ENCODE data around the gene RAB22A.

The RAB22A gene

DNA sequence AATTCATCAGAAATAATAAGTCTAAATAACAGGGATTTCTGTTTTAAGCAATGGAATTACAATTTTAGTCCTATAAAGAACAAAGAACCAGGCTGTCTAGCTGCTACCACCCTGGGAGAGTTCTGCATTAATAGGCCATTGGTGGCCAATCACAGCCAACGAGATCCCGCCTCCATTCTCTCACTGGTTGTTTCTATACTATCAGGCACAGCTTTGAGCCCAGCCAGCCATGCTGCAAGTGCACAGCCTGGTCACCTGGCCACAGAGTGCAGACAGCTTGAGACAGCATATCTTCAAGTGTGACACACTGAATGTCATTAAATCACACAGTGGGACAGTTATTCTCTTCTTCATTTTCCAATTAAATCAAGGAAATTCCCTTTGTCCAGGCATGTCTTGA, 16.1 kb upstream of the RAB22A start:
- Mint-ChIP-seq H3K27ac (no peak overlapping the region), H3K4me3 (no peak overlapping the region), H3K9me3 (no peaks in the 10 kb centered on the region), H3K27me3 (no peaks in the 10 kb centered on the region), H3K4me1 (peaks cover 6% of the 10 kb centered on the region)
- no peak for ATAC-seq
- DNase-seq, result no peak

DNA sequence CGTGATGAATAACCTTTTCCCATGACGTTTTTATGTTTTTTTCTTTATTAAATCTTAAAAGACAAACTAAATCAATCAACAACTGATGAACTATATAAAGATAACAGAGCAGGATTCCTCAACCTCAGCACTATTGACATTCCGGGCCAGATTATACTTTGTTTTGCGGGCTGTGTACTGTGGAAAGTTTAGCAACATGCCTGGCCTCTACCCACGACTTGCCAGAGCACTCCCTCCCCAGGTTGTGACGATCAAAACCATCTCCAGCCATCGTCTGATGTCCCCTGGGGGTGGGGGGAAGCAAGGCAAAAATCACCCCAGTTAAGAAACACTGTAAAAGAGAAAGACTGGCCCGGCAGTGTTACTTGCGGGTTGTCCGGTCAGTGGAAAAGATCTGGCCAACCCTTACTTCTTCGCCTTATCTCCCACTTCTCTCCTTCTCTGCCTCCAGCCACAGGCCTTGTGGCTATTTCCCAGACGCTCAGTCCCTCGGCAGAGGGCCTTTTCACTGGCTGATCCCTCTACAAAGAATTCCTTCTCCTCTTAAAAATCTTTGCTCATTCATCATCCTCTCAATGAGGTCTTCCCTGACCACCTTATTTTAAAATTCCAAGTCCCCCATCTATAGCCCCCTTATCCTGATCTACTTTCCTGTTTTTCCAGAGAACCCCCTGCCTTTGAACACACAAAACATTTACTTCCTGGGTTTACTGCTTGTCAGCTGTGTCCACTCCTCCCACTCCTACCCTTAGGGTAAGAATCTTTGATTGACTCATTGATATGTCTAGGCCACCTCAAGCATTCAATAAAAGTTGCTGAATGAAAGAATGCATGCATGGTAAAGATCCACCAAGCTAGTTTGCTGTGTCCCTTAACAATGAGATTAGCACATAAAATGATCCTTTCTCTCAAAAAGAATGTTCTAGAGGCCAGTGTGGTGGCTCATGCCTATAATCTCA, 14.7 kb upstream of the RAB22A start:
- no peaks in the 10 kb centered on the region for H3K9me3 Mint-ChIP-seq
- H3K27ac Mint-ChIP-seq, result no peak overlapping the region
- H3K4me1 Mint-ChIP-seq, result peaks cover 6% of the 10 kb centered on the region
- no peaks in the 10 kb centered on the region for H3K27me3 Mint-ChIP-seq
- H3K4me3 Mint-ChIP-seq, result no peak overlapping the region
- ATAC-seq (no peak), DNase-seq (no peak)

DNA sequence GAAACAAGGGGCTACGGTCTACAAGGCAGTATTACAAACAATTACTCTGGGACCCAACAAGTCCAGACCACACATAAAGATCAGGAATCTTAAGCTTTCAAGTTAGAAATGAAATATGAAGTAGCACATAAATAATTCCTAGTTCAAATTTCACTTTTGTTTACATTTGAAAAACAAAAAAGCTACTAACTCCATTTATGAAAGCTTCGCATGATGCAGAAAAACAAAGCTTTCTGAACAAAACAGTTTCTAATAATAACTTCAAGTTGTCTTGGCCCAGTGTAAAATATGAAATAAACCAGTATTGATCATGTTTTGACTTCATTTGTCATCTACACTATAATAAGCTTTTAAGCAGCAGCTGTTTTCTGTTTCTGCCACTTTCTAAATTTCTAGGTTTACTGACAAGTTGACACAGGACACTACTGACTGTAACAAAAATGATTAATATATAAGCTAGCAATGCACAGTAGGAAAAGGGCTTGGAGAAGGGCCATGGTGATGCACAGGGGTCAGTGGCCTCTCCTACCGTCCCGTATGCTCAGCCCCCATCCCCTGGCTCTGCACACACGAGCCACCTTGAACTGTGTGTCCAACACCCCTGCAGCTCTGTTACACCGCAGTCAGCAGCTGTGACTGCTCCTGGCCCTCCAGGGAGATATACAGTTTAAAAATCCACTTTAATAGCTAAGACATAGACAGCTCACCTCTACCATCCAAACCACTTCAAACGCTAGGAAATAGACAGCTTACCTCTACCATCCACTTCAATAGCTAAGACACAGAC, 13.3 kb upstream of the RAB22A start:
- no peaks in the 10 kb centered on the region for H3K9me3 Mint-ChIP-seq
- no peak for DNase-seq
- no peak for ATAC-seq
- H3K27me3 Mint-ChIP-seq, result no peaks in the 10 kb centered on the region
- peaks cover 6% of the 10 kb centered on the region for H3K4me1 Mint-ChIP-seq
- no peak overlapping the region for H3K4me3 Mint-ChIP-seq
- no peak overlapping the region for H3K27ac Mint-ChIP-seq

DNA sequence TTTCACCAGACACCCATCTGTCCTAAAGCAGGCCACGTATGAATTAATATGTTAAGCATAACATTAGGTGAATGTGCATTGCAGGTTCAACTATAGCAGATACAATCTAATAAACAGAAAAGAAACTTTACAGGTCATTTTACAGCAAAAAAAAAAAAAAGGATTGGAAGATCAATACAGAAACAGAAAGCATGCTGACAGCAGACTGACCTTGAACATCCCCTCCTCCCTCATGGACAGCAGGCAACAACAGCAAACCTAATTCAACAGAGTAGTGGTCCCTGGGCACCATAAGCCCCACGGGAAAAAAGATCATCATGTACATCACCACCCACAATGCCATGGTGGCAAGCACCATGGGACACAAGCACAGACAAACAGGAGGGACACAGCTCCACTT, 12.1 kb upstream of the RAB22A start:
- DNase-seq (no peak), ATAC-seq (no peak)
- H3K27me3 Mint-ChIP-seq, result no peaks in the 10 kb centered on the region
- H3K4me1 Mint-ChIP-seq, result peaks cover 15% of the 10 kb centered on the region
- H3K9me3 Mint-ChIP-seq, result no peaks in the 10 kb centered on the region
- H3K27ac Mint-ChIP-seq, result peak overlapping the region in 1 of 2 donors; percentile 34
- H3K4me3 Mint-ChIP-seq, result no peak overlapping the region

DNA sequence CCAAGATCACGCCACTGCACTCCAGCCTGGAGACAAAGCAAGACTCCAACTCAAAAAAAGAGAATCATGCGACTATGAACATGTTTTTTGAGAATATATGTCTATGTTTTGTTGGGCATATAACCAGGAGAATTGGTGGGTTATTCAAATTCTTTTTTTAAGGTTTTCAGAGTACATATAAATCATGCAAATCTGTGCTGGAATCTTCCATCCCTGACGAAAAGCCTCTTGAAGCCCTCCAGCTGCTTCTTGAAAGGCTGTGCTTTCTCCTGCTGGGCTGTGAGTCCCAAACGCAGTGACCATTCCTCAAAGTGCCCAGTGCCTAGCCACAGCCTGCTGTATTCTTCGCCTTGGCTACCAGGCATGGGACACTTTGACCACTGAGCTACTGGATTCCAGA, 9.2 kb upstream of the RAB22A start:
- DNase-seq (no peak), ATAC-seq (no peak)
- peaks cover 0 to 8% of the 10 kb centered on the region in 2 donors for H3K9me3 Mint-ChIP-seq
- no peak overlapping the region for H3K4me3 Mint-ChIP-seq
- peaks cover 32% of the 10 kb centered on the region for H3K4me1 Mint-ChIP-seq
- no peak overlapping the region for H3K27ac Mint-ChIP-seq
- no peaks in the 10 kb centered on the region for H3K27me3 Mint-ChIP-seq

DNA sequence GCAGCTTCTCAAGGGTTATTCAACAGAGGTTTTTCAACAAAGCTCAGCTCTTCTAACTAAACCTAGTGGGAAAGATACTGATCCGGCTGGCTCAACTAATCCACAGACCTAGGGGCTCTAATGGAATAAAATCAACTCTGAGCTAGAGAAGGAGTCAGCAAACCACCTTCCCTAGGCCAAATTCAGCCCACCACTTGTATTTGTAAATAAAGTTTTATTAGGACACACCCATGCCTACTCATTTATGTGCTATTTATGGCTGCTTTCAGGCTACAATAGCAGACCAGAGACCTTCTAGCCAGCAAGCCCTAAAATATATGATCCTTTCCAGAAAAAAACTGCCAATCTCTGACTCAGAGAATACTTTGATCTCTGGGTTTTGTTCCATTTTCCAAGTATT, 6.0 kb upstream of the RAB22A start:
- Mint-ChIP-seq H3K4me1 (peaks cover 58% of the 10 kb centered on the region), H3K27ac (no peak overlapping the region), H3K4me3 (no peak overlapping the region), H3K9me3 (peaks cover 0 to 8% of the 10 kb centered on the region in 2 donors), H3K27me3 (no peaks in the 10 kb centered on the region)
- ATAC-seq (no peak), DNase-seq (no peak)

DNA sequence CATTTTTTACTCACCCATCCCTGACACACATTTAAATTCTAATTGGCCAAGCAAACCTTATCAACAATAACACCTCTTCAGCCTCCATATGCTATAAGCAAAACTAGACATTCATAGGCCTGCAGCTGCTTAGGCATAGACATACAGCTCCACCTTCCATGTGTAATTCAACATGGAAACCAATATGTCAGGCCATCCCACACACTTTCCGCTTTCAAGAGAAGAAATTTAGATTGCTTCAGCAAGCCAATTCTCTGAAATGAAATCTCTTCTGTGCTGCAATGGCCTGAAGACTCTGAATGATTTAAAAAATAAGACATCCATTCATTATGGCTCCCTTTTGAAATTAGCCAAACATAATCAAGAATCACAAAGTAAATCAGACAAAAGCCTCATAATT, 4.5 kb upstream of the RAB22A start:
- Mint-ChIP-seq H3K4me3 (peak overlapping the region in 1 of 2 donors; percentile 8), H3K27ac (no peak overlapping the region), H3K27me3 (no peaks in the 10 kb centered on the region), H3K4me1 (peaks cover 58% of the 10 kb centered on the region), H3K9me3 (peaks cover 0 to 8% of the 10 kb centered on the region in 2 donors)
- DNase-seq (no peak), ATAC-seq (no peak)

DNA sequence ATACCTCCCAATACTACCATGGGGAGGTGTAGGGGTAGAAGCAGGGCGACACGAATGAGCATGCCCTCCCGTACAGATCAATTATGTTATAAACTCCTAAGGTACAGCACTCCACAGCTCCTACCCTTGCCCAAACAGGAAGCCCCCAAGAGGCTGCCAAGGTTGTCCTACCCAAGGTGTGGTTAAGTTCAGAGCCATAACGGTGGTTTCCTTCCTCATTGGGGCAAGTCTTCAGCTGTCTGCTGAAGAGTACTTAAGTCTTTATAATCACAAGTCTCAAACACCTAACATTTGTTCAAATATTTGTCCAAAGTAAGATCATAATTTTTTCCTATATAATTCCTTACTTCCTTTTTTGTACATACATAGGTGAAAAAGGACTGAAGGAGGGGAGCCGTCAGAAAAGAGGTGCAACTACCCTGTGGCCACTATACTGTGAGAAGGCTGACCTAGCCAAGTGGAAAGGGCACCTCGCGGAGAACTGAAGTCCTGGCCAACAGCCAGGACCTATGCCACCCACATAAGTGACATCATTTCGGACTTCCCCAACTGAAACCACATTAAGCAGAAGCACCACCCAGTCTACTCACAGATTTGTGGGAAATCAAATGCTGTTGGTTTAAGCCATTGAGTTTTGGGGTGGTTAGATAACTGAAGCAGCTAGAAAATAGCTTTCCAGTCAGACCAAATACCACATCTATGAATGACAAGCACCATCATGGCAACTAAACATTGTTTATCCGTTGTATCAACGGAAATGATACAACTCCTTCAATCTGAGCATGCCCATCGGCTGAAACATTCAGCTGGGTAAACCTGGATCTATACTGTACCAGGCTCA, 2.9 kb upstream of the RAB22A start:
- Mint-ChIP-seq H3K27me3 (no peaks in the 10 kb centered on the region), H3K9me3 (peaks cover 0 to 8% of the 10 kb centered on the region in 2 donors), H3K4me1 (peaks cover 60% of the 10 kb centered on the region), H3K27ac (peak overlapping the region; percentile 95 to 96), H3K4me3 (peak overlapping the region; percentile 78 to 88)
- ATAC-seq (peak; percentile 91), DNase-seq (peak; percentile 76 to 88)

DNA sequence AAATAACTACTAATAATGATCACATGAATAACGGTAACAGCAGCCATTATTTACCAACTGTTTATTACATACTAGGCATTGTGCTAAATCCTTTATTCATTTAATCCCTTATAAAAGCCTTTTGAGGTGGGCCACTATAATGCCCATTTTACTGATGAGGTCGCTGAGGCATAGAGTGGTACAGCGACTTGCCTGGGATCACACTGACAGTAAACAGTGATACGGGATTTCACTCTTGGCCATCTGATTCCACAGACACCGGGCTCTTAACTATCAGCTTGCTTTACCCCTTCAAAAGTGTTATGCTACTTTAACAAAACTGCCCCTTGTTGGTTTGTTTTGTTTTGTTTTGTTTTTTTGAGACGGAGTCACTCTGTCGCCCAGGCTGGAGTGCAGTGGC, 2.2 kb upstream of the RAB22A start:
- H3K4me1 Mint-ChIP-seq, result peaks cover 56% of the 10 kb centered on the region

DNA sequence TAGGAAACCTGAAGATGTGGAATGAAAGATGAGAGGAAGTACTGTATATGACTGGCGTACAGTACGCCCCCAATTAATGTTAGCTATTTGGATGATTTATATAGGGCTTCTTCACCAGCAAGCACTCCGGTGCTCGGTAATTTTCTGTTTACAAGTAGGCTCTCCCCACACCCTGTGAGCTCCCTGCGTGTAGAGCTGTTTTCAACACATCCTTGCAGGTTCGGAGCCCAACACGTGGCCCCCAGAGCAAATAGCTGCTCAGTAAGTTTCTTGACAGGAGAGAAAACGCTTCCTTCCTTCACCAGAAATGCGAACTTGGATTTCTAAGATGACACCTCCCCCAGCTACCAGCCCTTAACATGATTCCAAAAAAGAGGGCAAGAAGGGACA, 1.2 kb upstream of the RAB22A start:
- peak in 1 of 2 donors; percentile 16 for DNase-seq
- H3K4me1 Mint-ChIP-seq, result peaks cover 55% of the 10 kb centered on the region
- no peaks in the 10 kb centered on the region for H3K27me3 Mint-ChIP-seq
- H3K4me3 Mint-ChIP-seq, result peak overlapping the region; percentile 78 to 88
- H3K27ac Mint-ChIP-seq, result peak overlapping the region; percentile 95 to 96
- ATAC-seq, result no peak
- peaks cover 0 to 8% of the 10 kb centered on the region in 2 donors for H3K9me3 Mint-ChIP-seq

More for the DNA sequence above, 2.2 kb upstream of the RAB22A start:
- peak overlapping the region; percentile 78 to 88 for H3K4me3 Mint-ChIP-seq
- ATAC-seq (peak; percentile 3), DNase-seq (no peak)
- H3K9me3 Mint-ChIP-seq, result peaks cover 0 to 8% of the 10 kb centered on the region in 2 donors
- H3K27ac Mint-ChIP-seq, result peak overlapping the region; percentile 95 to 96
- no peaks in the 10 kb centered on the region for H3K27me3 Mint-ChIP-seq

DNA sequence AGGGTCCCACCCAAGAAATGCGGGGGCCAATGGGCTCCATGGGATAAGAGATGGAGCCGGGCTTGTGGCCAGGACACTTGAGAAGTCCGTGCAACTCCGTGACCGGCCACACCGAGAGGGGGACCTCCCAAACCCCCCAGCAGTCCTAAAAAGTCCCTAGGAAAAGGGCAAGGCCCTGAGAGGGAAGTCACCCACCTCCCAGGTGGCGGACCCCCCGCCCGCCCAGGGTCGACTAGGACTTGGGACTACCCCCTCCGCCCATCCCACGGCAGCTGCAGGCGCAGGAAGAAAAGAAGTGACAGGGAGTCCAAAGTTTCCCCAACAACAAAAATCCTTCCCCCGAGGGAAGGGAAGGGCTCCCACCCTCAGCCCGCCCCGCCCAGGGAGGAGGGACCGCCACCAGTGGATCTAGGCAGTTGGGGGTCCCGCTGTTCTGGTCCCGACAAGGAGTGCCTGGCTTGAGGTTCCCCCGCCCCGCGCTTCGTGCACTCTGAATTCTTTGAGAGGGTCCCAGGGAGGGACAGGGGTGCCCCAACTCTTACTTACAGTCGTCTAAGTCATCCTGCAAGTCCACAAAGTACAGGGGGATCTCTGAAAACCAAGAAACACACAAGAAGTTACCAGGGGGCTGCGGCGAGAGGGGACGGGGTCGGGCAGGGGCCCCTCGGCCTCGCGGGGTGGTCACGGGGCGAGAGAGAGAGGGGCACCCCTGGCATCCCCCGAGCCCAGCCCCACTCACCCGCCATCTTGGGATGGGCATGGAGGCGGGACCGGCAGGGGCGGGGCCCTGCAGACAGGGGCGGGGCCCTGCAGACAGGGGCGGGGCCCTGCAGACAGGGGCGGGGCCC, 611 bp upstream of the RAB22A start:
- peak; percentile 72 to 77 for DNase-seq
- Mint-ChIP-seq H3K9me3 (peaks cover 0 to 8% of the 10 kb centered on the region in 2 donors), H3K27ac (peak overlapping the region; percentile 93 to 96), H3K4me3 (peak overlapping the region; percentile 78 to 88), H3K4me1 (peaks cover 61% of the 10 kb centered on the region), H3K27me3 (no peaks in the 10 kb centered on the region)
- ATAC-seq, result peak; percentile 33

DNA sequence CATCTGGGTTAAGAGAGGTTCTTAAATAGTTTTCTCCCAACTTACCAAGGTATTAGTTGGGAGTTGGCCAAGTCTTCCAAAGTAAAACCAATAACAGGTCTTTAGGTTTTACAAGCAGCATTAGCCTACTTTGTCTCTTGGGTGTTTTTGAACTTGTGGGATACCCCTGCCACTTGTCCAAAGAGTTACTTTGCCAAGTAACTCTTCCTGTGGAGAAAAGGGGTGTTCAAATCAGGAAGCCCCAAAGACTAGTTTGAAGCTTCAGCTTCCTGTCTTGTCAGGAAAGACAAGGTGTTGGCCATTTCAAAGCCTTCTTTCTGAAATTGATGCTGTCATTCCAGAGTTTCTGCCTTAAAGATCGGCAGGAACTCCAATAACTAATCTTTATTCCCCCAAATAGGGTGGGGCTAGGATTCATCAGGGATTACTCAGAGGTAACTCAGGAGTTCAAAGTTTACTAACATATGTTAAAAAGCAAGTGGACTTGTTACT, 822 bp downstream of the RAB22A start:
- ATAC-seq (no peak), DNase-seq (no peak)
- Mint-ChIP-seq H3K4me1 (peaks cover 67% of the 10 kb centered on the region), H3K9me3 (no peaks in the 10 kb centered on the region), H3K27me3 (no peaks in the 10 kb centered on the region), H3K27ac (peak overlapping the region; percentile 97), H3K4me3 (peak overlapping the region; percentile 95 to 96)

DNA sequence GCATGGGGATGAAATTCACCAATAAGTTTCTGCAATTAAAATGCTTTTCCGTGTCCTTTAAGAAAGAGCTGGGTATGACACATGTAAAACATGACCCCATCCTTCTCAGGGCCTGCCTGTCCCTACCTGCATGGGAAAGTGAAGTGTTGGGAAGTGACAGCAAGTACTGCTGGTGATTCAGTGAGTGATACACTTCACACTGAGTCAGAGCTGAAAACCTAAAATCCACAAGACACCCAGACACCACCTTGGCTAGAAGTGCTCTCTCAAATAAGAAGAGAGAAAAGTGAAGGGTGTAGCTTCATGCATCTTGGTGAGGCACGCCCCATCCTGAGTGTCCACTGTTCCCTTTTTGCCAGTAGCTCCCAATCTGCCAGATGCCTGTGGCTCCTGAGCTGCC, 3.3 kb downstream of the RAB22A start:
- ATAC-seq (peak; percentile 70), DNase-seq (peak in 1 of 2 donors; percentile 17)
- Mint-ChIP-seq H3K27ac (peak overlapping the region in 1 of 2 donors; percentile 77), H3K9me3 (no peaks in the 10 kb centered on the region), H3K4me3 (peak overlapping the region in 1 of 2 donors; percentile 60), H3K27me3 (no peaks in the 10 kb centered on the region), H3K4me1 (peaks cover 60% of the 10 kb centered on the region)

DNA sequence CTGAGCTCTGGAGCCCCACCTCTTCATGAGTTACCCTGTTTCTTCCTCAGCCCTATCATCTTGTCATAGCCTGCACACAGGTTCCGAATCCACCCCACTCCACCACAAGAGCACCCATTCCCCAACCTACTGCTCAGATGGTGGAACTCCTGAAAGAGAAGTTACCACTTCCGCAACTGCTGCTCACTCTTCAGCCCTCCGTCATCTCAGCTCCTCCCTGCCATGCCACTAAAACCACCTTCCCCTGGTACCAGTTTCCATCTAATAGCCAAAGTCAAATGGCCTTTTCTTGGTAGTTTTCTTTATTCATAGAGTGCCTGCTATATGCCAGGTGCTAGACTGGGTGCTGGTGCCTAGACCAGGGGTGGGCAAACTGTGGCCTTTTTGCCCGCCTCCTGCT, 3.9 kb downstream of the RAB22A start:
- Mint-ChIP-seq H3K27me3 (no peaks in the 10 kb centered on the region), H3K9me3 (no peaks in the 10 kb centered on the region), H3K4me1 (peaks cover 54% of the 10 kb centered on the region), H3K27ac (peak overlapping the region in 1 of 2 donors; percentile 77), H3K4me3 (peak overlapping the region; percentile 11 to 60)
- peak; percentile 11 for ATAC-seq
- DNase-seq, result peak in 1 of 2 donors; percentile 14
